ENCODE data around the gene OAF. TPM values are rescaled to one million over a fixed set of nuclear protein-coding genes. Genes with fewer than 3 reads are reported as not detected.
"Not testable (repeated sequence)": the region's sequence is repeated elsewhere in the genome, so short reads cannot be mapped to it uniquely, and the experiment has no call there.

OAF gene
- total RNA-seq, 2 donors from 2014 or later, result 142 to 152 TPM

GRCh38 chr11:120273432-120273831 is 62.6 kb downstream of the OAF start:
- no peaks in the 10 kb centered on the region for H3K36me3 ChIP-seq
- no peak overlapping the region for H3K9ac ChIP-seq (ENCODE audit: low read depth in 2 of 2, low read length in 2 of 2)
- H3K27me3 ChIP-seq, result no peaks in the 10 kb centered on the region
- no peaks in the 10 kb centered on the region for H3K9me3 ChIP-seq
- intact Hi-C loops (cut with DNase I), result no loop called here
- no peak overlapping the region for H3K27ac ChIP-seq
- no peak overlapping the region for H3K4me3 ChIP-seq
- DNase-seq, result no peak
- no peaks in the 10 kb centered on the region for H3K4me1 ChIP-seq
- TF ChIP-seq CTCF (IDR thresholded peaks at IDR 0.05), result no peak

- DNase-seq, result not testable (repeated sequence)
Observed at GRCh38 chr11:120273956-120274355, 63.1 kb downstream of the OAF start.

GRCh38 chr11:120279502-120279901 is 68.7 kb downstream of the OAF start:
- no peaks in the 10 kb centered on the region for H3K4me1 ChIP-seq

More at GRCh38 chr11:120273956-120274355, 63.1 kb downstream of the OAF start:
- H3K36me3 ChIP-seq; H3K4me1 ChIP-seq; H3K9me3 ChIP-seq; H3K4me3 ChIP-seq; H3K27me3 ChIP-seq; H3K9ac ChIP-seq (ENCODE audit: low read depth in 2 of 2, low read length in 2 of 2); H3K27ac ChIP-seq; intact Hi-C loops (cut with DNase I): not testable (repeated sequence)

More at GRCh38 chr11:120279502-120279901, 68.7 kb downstream of the OAF start:
- H3K9me3 ChIP-seq, result no peaks in the 10 kb centered on the region
- H3K36me3 ChIP-seq, result no peaks in the 10 kb centered on the region
- H3K9ac ChIP-seq (ENCODE audit: low read depth in 2 of 2, low read length in 2 of 2), result no peak overlapping the region
- no peaks in the 10 kb centered on the region for H3K27me3 ChIP-seq
- H3K4me3 ChIP-seq, result no peak overlapping the region
- no peak overlapping the region for H3K27ac ChIP-seq
- intact Hi-C loops (cut with DNase I), result no loop called here
- no peak for DNase-seq
- TF ChIP-seq CTCF (IDR thresholded peaks at IDR 0.05), result no peak

Other genes with a start within 250 kb of the OAF start
- gene TRIM29, start 72.9 kb upstream of the OAF start, total RNA-seq, result 1 to 10 TPM; 3.4 to 4.0 TPM
- gene POU2F3, start 29.1 kb downstream of the OAF start, total RNA-seq, result 1 to 10 TPM in 1 of 2 donors, under 1 TPM in 1; 0.77 to 1.5 TPM
- 1 to 10 TPM in 1 of 2 donors, under 1 TPM in 1; 0.62 to 1.3 TPM for gene TLCD5, start 114.3 kb downstream of the OAF start, total RNA-seq
- 100 to 1,000 TPM in 1 of 2 donors, 10 to 100 TPM in 1; 66.7 to 103 TPM for gene ARHGEF12, start 125.4 kb downstream of the OAF start, total RNA-seq